Esophagus (tissue), 2 donors: Measurements from ENCODE around the gene PSEN1. TPM values are rescaled to one million over a fixed set of nuclear protein-coding genes. Genes with fewer than 3 reads are reported as not detected.

Source experiments
- H3K27ac ChIP-seq, 2 donors: one replicate each; pipeline ENCODE4 v1.5.1; 2013; ENCODE audit warnings: low read depth in 2 of 2, mild to moderate bottlenecking in 2 of 2, inconsistent platforms in 1 of 2, low read length in 1 of 2, moderate library complexity in 1 of 2
- H3K27me3 ChIP-seq, 2 donors: one replicate each; pipeline ENCODE4 v1.6.1; 2013; ENCODE audit warnings: low read length in 2 of 2, control low read depth in 1 of 2, mild to moderate bottlenecking in 1 of 2; ENCODE audit not compliant: insufficient read depth in 2 of 2, control insufficient read depth in 1 of 2
- H3K36me3 ChIP-seq, 2 donors: one replicate each; pipeline ENCODE4 v1.6.1; 2013; ENCODE audit warnings: low read length in 1 of 2; ENCODE audit not compliant: control insufficient read depth in 2 of 2, insufficient read depth in 2 of 2
- H3K4me1 ChIP-seq, 2 donors: one replicate each; pipeline ENCODE4 v1.6.1; 2013; ENCODE audit warnings: low read length in 1 of 2; ENCODE audit not compliant: control insufficient read depth in 2 of 2, insufficient read depth in 2 of 2
- H3K4me3 ChIP-seq, 2 donors: one replicate each; pipeline ENCODE4 v1.5.1; 2013; ENCODE audit warnings: low read length in 2 of 2, mild to moderate bottlenecking in 2 of 2, low read depth in 1 of 2, moderate library complexity in 1 of 2
- H3K9me3 ChIP-seq, 2 donors: one replicate each; pipeline ENCODE4 v1.6.1; 2013; ENCODE audit warnings: mild to moderate bottlenecking in 2 of 2, low read depth in 1 of 2, low read length in 1 of 2, moderate library complexity in 1 of 2; ENCODE audit not compliant: control insufficient read depth in 2 of 2, insufficient read depth in 1 of 2
- WGBS, 2 donors: extraction: QIAGEN DNeasy Blood & Tissue Kit; methylation state at CpG; one replicate each; pipeline ENCODE4 v1.1.7; 2013; 5-methylcytosine and 5-hydroxymethylcytosine counted together
- polyA plus RNA-seq, 2 donors: library from polyadenylated mRNA; stranded (reverse); fragments of 200-250 nt; gene quantifications; one replicate each; pipeline ENCODE4 v1.2.3, GENCODE V29; 2013
- donor health status: healthy with polysubstance abuse.
- donor health status: Bipolar disorder and iron deficiency.

The PSEN1 gene
- polyA plus RNA-seq, 2 donors, result 21.1 to 23.3 TPM

- WGBS, 2 donors, result 58 to 67% methylated on average over 6 of the region's 6 CpGs
- Histone ChIP-seq H3K27me3 (peaks cover 0 to 5% of the 10 kb centered on the region in 2 donors), H3K9me3 (no peaks in the 10 kb centered on the region), H3K27ac (no peak overlapping the region), H3K4me3 (no peak overlapping the region), H3K36me3 (no peaks in the 10 kb centered on the region), H3K4me1 (peaks cover 13 to 22% of the 10 kb centered on the region in 2 donors)
Observed at GRCh38 chr14:73235531-73236155, 99.3 kb downstream of the PSEN1 start.

- Histone ChIP-seq H3K4me1 (peaks cover 13 to 23% of the 10 kb centered on the region in 2 donors), H3K9me3 (no peaks in the 10 kb centered on the region), H3K27me3 (peaks cover 0 to 5% of the 10 kb centered on the region in 2 donors), H3K4me3 (no peak overlapping the region), H3K36me3 (no peaks in the 10 kb centered on the region), H3K27ac (no peak overlapping the region)
- 71 to 75% methylated on average over 11 of the region's 11 CpGs for WGBS, 2 donors
Observed at GRCh38 chr14:73236157-73236556, 99.8 kb downstream of the PSEN1 start.

- peaks cover 15 to 27% of the 10 kb centered on the region in 2 donors for H3K4me1 ChIP-seq
- peak overlapping the region in 1 of 2 donors; percentile 57 for H3K4me3 ChIP-seq
- no peaks in the 10 kb centered on the region for H3K9me3 ChIP-seq
- H3K36me3 ChIP-seq, result no peaks in the 10 kb centered on the region
- 63 to 80% methylated on average over 6 to 7 of the region's 7 CpGs for WGBS, 2 donors
- no peak overlapping the region for H3K27ac ChIP-seq
- H3K27me3 ChIP-seq, result peaks cover 0 to 5% of the 10 kb centered on the region in 2 donors
Observed at GRCh38 chr14:73236752-73237218, 100.5 kb downstream of the PSEN1 start.

- WGBS, 2 donors, result 4 to 5% methylated on average over 47 to 48 of the region's 48 CpGs
- Histone ChIP-seq H3K4me3 (peak within 1 kb of the TSS; percentile 51 to 57), H3K27ac (peak within 1 kb of the TSS in 1 of 2 donors; percentile 23), H3K9me3 (no peaks in the 10 kb centered on the region), H3K27me3 (peaks cover 0 to 5% of the 10 kb centered on the region in 2 donors), H3K36me3 (no peaks in the 10 kb centered on the region), H3K4me1 (peaks cover 20 to 32% of the 10 kb centered on the region in 2 donors)
Observed at GRCh38 chr14:73237219-73237785, 101.0 kb downstream of the PSEN1 start, which contains the start of gene PAPLN. Gene PAPLN, plus strand, starts transcription at chr14:73237506. Its CDS starts 2,273 bp downstream, at chr14:73239779.

GRCh38 chr14:73237786-73238423, 101.6 kb downstream of the PSEN1 start:
- WGBS, 2 donors, result 2% methylated on average over 49 to 73 of the region's 73 CpGs
- H3K4me3 ChIP-seq, result peak overlapping the region; percentile 51 to 57
- H3K36me3 ChIP-seq, result no peaks in the 10 kb centered on the region
- H3K27ac ChIP-seq, result peak overlapping the region in 1 of 2 donors; percentile 23
- no peaks in the 10 kb centered on the region for H3K9me3 ChIP-seq
- H3K4me1 ChIP-seq, result peaks cover 20 to 32% of the 10 kb centered on the region in 2 donors
- H3K27me3 ChIP-seq, result peaks cover 0 to 5% of the 10 kb centered on the region in 2 donors

GRCh38 chr14:73238424-73238852, 102.1 kb downstream of the PSEN1 start:
- Histone ChIP-seq H3K4me3 (peak overlapping the region; percentile 51 to 57), H3K27ac (peak overlapping the region in 1 of 2 donors; percentile 23), H3K27me3 (peaks cover 0 to 5% of the 10 kb centered on the region in 2 donors)

GRCh38 chr14:73238941-73239340, 102.6 kb downstream of the PSEN1 start:
- peak overlapping the region in 1 of 2 donors; percentile 51 for H3K4me3 ChIP-seq
- H3K27me3 ChIP-seq, result peaks cover 0 to 5% of the 10 kb centered on the region in 2 donors
- no peak overlapping the region for H3K27ac ChIP-seq
- no peaks in the 10 kb centered on the region for H3K36me3 ChIP-seq
- 56 to 68% methylated on average over 11 of the region's 11 CpGs for WGBS, 2 donors
- peaks cover 20 to 32% of the 10 kb centered on the region in 2 donors for H3K4me1 ChIP-seq
- H3K9me3 ChIP-seq, result no peaks in the 10 kb centered on the region

More at GRCh38 chr14:73238424-73238852, 102.1 kb downstream of the PSEN1 start:
- Histone ChIP-seq H3K4me1 (peaks cover 20 to 32% of the 10 kb centered on the region in 2 donors), H3K36me3 (no peaks in the 10 kb centered on the region), H3K9me3 (no peaks in the 10 kb centered on the region)
- WGBS, 2 donors, result 17 to 18% methylated on average over 10 of the region's 10 CpGs

- peak overlapping the region in 1 of 2 donors; percentile 28 for H3K27ac ChIP-seq
- peak overlapping the region; percentile 35 to 49 for H3K4me3 ChIP-seq
- WGBS, 2 donors, result 8 to 13% methylated on average over 42 to 48 of the region's 48 CpGs
- H3K4me1 ChIP-seq, result peaks cover 20 to 32% of the 10 kb centered on the region in 2 donors
- H3K9me3 ChIP-seq, result no peaks in the 10 kb centered on the region
- no peaks in the 10 kb centered on the region for H3K36me3 ChIP-seq
- peaks cover 0 to 5% of the 10 kb centered on the region in 2 donors for H3K27me3 ChIP-seq
Observed at GRCh38 chr14:73239393-73240241, 103.3 kb downstream of the PSEN1 start.
